ENCODE data around the gene ADK.
"Not testable (repeated sequence)": the region's sequence is repeated elsewhere in the genome, so short reads cannot be mapped to it uniquely, and the experiment has no call there.

Gene ADK

DNA sequence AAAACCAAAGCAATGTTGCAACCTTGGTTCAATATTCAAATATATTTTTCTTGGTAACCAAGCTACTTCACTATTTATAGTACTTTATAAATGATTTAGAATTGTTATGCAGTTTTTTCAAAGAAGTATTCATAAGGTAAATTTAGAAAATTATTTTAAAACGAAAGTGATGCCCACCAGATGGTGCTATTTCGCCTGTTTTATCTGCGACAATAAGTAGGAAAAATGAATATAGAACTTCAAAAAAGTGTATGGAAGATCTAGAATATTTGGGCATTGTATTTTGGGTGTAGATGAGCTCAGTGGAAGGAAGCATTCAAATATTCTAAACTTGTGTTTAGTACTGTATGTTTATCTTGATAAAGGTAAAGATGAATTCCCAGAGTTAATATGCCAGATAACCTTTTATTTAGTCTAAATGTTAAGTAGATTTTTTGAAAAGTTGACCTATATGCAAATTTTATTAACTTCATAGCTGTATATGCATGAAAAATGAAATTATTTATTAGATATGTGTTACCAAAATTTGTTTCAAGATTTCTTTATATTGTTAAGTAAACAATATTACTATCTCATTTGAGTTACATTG, 93.2 kb downstream of the ADK start:
- DNase-seq, result no peak

DNA sequence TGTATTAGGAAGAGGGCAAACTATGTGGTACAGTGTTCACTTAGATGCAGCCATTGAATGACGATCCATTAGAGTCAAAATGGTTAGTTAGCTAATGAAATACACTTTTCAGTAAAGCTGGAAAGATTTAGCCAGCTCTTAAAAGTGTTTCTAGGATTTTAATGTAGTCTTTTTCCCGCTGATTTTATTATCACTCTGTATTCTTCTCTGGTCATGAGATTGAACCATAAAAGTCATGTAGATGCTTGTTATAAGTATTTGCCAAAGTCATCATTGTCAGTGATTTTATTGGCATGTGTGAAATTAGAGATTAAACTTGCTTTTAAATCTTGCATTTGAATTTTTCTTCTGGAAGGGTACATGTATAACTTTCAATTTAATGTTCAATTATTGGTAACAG, 93.8 kb downstream of the ADK start:
- DNase-seq, result no peak

DNA sequence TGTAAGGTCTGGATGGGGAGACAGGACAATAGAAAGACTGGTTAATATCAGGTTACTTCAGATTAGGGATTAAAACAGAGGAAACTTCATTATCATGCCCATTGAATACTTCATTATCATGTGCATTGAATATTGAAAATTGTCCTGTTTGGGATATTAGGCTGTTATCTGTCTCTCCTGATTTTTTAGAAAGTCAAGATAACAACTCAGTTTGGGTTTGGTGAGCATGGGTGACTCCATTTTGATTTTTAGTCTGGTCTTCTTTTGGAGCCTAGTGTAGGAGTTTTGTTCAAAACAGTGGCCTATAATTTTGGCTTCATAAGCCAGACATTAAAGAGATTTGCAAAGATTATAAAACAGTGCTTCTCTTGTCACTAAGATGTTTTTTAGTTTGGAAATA, 95.5 kb downstream of the ADK start:
- no peak for DNase-seq

DNA sequence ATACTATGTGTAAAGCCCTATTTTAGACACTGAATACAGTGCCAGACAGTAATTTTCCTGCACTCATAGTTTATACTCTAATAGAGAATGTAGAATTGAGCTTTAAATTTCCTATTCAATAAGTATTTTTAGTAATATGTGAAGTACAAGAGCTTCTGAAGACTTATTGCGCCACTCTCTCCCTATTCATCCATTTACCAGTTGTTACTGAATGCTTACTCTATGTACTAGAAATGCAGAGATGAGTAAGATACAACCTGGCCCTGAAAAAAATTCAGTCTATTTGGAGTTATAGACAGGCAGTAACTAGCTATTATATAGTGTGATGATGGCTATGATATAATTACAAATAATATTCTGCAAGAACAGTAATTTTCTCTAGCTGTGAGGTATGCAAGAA, 98.8 kb downstream of the ADK start:
- no peak for DNase-seq

DNA sequence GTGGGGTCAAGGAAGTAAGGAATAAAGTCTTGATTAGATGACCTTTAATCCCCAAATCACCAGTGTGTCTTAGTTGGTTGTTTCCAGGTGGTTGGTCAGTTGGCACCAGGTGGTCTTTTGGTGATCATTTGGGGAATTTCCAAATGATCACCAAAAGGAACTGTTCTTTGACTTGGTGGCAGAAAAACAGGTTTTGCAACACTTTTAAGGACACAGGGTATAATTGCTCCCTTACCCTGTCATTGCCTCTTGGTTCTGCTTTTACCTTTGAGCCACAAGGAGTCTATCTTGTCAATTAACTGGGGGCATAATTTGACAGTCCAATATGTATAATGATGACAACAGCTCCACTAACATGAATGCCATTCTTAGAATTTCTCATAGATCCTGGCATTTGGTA, 104.2 kb downstream of the ADK start:
- DNase-seq, result no peak

DNA sequence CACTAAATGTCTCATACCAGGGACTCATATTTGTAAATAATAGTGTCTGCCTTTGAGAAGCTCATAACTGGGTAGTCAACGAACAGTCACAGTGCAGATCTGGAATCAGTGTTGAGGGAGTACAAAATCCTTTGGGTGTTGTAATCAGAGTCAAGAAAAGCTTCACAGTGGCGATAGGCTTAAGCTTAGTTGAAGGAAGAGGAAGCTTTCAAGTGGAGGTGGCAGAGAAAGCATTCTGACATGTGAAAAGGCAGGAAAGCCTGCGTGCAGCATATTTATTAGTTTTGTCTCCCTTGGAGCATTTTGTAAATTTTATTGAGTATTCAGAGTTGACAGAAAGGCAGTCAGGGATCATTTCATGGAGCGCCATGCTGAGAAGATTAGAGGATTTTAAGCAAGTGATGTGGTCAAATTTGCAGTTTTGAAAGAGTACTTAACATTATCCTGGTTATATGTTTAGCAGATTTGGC, 104.9 kb downstream of the ADK start:
- DNase-seq, result no peak

DNA sequence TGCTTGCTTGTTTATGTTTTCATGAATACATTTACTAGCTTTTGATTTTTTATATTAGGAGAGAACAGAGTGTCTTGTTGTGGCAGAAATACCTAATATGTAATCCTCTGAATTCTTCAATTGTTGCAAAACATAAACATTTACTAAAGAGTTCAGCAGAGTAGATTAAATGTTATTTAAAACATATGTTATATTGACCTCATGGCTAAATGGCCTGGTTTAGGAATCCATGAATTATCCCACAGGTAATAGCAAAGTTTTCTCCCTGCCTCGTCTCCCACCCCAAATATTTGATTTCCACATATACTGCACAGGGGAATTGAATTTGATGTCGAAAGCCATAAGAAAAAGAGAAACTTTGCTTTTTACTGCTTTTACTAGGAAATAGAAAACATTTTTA, 111.8 kb downstream of the ADK start:
- DNase-seq, result no peak

DNA sequence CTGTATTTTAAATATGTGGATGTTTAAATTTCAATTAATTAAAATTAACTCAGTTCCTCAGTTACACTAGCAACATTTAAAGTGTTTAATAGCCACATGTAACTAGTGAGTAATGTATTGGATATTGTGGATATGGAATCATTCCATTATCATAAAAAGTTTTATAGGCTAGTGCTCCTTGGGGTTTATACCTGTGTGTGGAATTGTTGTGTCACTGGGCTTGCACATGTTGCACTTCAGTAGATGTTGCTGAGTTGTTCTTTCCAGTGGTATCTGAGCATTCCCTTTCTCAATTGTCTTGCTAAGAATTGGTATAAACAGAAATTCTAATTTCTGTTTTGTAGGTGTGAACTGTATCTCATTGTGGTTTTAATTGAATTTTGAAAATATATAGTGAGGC, 113.0 kb downstream of the ADK start:
- no peak for DNase-seq

DNA sequence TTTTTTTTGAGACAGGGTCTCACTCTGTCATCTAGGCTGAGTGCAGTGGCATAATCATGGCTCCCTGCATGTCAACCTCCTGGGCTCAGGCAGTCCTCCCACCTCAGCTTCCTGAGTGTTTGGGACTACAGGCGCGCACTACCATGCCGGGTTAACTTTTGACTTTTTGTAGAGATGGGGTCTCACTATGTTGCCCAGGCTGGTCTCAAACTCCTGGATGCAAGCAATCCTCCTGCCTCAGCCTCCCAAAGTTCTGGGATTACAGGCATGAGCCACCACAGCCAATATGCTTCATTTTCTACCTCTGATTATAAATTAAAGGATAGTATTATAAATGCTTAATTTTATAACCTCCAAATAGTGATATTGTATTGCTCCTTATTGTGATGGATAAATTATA, 121.3 kb downstream of the ADK start:
- DNase-seq, result no peak

DNA sequence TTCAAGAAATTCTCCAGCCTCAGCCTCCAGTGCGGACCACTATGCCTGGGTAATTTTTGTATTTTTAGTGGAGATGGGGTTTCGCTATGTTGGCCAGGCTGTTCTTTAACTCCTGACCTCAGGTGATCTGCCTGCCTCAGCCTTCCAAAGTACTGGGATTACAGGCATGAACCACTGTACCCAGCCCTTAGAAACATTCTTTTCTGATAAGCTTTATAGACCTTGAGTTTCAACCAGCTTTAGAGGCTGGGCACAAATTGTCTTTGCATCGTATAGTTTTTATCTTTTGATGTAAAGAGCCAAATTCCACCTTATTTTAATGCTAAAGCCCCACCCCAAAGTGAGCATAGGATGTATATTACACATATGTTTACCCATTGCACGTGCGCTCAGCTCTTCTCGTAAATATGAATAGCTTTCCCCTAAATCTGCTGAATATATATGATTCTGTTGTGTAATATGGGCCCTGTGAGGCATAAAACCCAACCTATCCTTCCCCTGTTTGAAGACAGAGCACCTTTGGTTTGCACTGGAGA, 124.8 kb downstream of the ADK start:
- DNase-seq, result no peak

DNA sequence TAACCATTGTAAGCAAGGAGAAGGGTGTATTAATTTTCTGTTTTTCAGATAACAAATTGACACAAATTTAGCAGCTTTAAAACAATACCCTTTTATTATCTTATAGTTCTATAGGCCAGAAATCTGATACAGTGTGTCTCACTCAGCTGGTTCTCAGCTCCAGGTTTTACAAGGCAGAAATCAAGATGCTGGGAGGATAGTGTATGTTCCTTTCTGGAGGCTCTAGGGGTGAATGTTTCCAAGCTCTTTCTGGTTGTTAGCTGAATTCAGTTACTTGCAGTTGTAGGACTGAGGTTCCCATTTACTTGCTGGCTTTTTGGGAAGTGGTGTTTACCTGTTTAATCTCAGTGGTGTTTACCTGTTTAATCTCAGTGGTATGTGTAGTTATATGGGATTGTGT, 125.4 kb downstream of the ADK start:
- DNase-seq, result no peak

DNA sequence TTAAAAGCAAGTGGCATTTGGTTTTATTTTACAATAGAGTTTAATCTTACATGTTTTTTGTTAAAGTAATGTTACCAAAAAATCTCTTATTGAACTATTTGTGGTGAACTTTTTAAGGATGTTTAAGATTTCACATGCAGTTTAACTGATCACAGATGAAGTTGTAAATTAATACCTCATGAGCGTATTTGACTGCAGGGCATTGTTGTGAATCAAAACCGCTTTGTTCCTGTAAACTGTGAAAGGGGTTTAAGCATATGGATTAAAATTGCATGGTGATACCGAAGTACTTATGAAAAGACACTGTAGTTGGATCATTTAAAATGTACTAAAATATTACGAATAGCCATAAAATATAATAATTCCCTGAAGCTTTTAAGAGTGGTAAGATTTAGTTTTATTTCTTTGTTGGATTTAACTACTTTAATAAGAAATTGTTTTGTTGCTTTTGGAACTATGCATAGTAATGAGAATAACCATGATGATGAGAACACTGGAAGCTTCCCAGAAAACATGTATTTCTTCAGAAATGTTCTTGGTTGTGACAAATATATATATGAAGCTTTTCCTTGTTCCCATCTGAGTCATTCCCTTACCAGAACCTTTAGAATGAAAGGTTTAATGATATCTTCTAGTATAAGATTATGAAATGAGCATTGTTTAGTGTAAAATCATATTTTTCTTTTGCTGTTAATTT, 131.3 kb downstream of the ADK start:
- no peak for DNase-seq

DNA sequence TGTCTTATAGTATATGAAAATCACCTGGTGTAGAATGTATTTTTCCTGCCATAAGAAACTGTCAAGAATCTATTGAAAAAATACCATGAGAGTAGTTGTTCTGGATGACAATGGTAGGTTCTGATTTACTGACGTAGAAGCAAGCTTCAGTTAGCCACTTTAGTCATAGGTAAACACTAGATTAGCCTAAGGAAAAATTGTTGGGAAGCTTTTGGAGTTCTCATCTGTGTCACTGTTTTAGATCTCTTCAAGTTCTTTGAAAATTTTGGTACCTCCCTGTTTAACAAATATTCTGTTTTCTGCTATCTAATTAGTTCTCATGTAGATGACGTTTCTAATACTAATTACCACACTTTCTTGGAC, 131.8 kb downstream of the ADK start:
- no peak for DNase-seq

DNA sequence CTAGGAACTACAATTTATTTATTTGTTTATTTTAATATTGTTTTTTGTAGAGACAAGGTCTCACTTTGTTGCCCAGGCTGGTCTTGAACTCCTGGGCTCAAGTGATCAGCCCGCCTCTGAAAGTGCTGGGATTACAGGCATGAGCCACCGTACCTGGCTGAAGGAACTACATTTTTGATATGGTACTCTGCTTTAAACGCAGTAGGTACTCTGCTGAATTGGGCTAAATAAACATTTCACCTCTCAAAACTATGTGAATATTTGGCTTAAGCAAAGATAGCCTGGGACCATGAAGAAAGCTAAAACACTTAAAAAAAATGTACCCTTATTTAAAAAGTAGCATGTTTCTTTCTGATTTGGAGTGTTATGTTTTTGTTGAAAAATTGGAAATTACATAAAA, 138.2 kb downstream of the ADK start:
- no peak for DNase-seq

DNA sequence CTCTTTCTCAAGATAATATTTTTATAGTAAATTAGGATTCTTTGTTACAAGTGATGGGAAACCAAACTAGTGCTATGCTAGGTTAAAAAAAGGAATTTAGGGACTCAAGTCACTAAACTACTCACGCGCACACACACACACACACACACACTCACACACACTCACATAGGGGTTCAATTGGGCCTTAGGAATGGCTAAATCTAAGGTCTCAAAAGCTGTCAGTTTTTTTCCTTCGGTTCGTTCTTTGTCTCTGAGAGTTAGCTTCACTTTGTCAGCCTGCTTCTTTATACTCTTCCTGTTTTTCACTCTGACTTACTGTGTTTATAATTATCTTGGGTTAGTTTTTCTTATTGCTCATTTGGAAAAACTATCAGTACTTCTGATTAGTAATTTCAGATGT, 138.9 kb downstream of the ADK start:
- no peak for DNase-seq

DNA sequence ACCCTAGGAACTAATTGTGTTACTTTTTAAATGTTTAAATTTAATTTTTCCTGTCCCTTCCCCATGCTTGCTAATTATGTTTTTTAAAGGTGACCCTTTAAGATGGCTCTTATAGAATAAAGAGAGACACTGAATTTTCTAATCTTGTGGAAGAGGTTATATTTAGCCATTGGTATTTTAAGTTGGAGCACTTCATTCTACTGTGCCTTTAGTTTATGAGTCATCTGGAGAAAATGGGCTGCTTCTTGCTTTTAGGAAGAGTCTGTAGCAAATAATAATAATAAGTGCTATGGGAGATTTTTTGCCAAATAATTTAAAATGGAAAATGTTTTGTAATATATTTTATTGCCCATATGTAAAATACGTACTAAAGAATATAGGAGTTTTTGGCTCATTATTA, 139.7 kb downstream of the ADK start:
- no peak for DNase-seq

DNA sequence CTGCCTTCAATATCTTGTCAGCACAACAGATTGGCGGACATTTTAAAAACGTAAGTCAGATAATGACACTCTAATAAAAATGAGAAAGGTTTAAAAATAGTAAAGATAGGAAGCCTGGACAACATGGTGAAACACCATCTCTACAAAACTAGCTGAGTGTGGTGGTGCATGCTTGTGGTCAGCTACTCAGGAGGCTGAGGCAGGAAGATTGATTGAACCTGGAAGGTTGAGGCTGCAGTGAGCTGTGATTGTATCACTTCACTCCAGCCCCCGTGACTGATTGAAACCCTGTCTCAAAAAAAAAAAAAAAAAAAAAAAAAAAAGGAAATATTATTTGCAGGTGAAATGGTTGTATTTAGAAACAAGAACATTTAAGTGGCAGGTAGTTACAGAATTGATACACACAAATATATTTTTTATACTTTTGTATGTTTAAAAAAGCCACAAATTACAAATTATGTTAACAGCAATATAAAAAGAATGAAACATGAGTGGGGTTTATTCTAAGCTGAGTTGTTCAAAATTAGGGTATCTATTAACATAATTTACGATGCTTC, 141.9 kb downstream of the ADK start:
- DNase-seq, result no peak

DNA sequence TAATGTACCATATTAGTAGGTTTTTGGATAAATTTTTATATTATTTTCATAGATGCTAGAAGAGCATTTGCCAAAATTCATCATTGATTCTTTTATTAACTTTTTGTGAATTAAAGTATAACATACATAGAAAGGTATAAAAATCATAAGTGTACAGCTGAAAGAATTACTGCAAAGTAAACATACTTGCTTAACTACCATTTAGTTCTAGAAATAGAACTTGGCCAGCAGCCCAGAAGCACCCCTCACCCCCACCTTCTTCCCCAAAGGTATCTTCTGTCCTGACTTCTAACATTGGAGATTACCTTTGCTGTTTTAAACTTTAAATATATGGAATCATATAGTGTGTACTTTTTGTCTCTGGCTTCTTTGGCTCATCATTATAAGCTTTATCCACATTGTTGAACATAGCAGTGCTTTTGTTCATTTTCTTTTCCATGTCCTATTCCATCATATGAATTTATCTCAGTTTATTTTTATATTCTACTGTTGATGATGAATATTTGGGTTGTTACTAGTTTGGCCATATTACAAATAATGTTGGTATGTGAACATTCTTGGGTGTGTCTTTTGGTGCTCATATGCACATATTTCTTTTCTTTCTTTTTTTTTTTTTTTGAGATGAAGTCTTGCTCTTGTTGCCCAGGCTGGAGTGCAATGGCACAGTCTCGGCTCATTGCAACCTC, 142.8 kb downstream of the ADK start:
- no peak for DNase-seq

DNA sequence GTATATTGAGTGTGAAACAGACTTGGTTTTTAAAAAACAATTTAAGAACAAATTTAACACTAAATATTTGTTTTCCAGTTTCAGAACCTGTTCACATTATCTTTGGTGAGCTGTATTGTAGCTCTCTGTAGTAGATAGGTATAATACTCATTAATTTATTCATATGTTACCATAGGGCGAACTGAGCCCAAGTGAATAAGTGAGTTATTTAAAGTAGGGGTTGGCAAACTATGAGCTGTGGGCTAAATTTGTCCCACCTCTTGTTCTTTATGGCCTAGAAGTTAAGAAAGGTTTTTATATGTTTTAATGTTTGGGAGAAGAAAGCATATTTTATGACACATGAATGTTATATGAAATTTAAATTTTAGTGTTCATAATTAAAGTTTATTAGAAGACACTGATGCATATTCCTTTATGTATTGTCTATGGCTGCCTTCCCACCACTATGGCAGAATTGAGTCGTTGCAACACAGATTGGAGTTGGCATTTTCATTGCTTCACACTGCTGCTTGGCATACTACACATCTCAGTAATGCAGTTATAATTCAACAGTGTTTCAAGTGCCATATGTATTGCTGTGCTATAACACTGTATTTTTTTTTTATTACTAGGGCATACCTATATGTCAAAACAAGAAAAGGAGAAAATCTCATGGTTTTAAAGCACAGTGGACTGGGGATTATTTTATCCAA, 146.5 kb downstream of the ADK start:
- DNase-seq, result no peak

DNA sequence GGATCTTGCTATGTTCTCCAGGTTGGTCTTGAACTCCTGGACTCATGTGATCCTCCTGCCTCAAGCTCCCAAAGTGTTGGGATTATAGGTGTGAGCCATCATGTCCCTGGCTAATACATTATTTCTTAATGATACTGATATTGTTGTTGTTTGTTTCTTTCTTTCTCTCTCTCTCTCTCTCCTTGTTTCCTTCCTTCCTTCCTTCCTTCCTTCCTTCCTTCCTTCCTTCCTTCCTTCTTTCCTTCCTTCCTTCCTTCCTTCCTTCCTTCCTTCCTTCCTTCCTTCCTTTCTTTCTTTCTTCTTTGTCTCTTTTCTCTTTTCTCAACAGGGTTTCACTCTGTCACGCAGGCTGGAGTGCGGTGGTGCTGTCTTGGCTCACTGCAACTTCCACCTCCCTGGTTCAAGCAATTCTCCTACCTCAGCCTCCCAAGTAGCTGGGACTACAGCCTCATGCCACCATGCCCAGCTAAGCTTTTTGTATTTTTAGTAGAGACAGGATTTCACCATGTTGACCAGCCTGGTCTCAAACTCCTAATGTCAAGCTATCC, 149.1 kb downstream of the ADK start:
- DNase-seq, result not testable (repeated sequence)

DNA sequence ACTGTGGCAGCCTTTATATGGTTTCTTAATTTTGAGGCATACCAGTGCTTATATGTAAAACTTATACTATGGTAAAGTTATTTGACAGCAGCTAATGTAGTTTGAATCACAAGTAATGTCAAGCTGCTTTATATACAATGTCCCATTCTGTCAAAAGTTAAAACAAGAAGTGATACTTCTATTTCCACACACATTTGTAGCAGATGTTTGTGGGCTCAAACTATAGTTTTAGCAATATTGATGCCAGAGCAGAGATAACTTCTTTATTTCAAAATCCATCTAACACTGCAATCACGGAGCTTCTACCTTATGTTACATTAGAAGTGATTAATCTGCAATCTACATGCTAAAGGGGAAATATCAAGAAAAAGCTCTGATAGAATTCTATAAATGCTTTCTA, 149.6 kb downstream of the ADK start:
- DNase-seq, result no peak

DNA sequence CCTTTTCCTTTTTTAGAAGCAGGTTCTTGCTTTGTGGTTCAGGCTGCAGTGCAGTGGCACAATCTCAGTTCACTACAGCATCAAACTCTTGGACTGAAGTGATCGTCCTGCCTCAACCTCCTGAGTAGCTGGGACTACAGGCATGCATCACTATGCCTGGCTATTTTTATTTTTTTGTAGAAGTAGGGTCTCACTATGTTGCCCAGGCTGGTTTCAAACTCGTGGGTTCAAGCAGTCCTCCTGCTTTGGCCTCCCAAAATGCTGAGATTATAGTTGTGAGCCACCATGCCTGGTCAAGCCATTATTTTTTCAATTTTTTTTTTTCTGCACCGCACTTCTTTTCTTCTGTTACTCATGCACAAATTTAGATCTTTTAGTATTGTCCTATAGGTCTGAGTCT, 154.7 kb downstream of the ADK start:
- no peak for DNase-seq

Data from stimulated activated CD4-positive, alpha-beta T cell treated with anti-CD3 and anti-CD28 coated beads, Interleukin-2, amount 100 ng/mL, for 48 hours (primary cell).